ENCODE measurements around the gene GBP3.
"Not testable (repeated sequence)": the region's sequence is repeated elsewhere in the genome, so short reads cannot be mapped to it uniquely, and the experiment has no call there.

GBP3 gene

GRCh38 chr1:89037186-89037585 is 14.5 kb upstream of the GBP3 start:
- no peak for DNase-seq

- DNase-seq, result no peak
Measured at GRCh38 chr1:89035080-89035479, 12.4 kb upstream of the GBP3 start.

GRCh38 chr1:89034004-89034403 is 11.3 kb upstream of the GBP3 start:
- not testable (repeated sequence) for DNase-seq

GRCh38 chr1:89029051-89029450 is 6.4 kb upstream of the GBP3 start:
- DNase-seq, result not testable (repeated sequence)

GRCh38 chr1:89025928-89026327 is 3.3 kb upstream of the GBP3 start:
- no peak for DNase-seq

GRCh38 chr1:89023026-89023425 is 360 bp upstream of the GBP3 start:
- DNase-seq, result no peak

GRCh38 chr1:89018318-89018717 is 4.3 kb downstream of the GBP3 start:
- DNase-seq, result not testable (repeated sequence)

GRCh38 chr1:89008511-89008910 is 14.2 kb downstream of the GBP3 start:
- no peak for DNase-seq

GRCh38 chr1:89005286-89006151 is 17.1 kb downstream of the GBP3 start:
- DNase-seq, result no peak

GRCh38 chr1:89002176-89002575 is 20.5 kb downstream of the GBP3 start:
- DNase-seq, result not testable (repeated sequence)

- DNase-seq, result no peak
Measured at GRCh38 chr1:89001510-89001909, 21.2 kb downstream of the GBP3 start.

GRCh38 chr1:88998716-88999115 is 23.9 kb downstream of the GBP3 start:
- DNase-seq, result no peak

GRCh38 chr1:88990426-88990825 is 32.2 kb downstream of the GBP3 start:
- no peak for DNase-seq

- no peak for DNase-seq
Measured at GRCh38 chr1:88985692-88986091, 37.0 kb downstream of the GBP3 start.

GRCh38 chr1:88985032-88985431 is 37.6 kb downstream of the GBP3 start:
- DNase-seq, result no peak

GRCh38 chr1:88984569-88984968 is 38.1 kb downstream of the GBP3 start:
- no peak for DNase-seq

- no peak for DNase-seq
Measured at GRCh38 chr1:88983791-88984559, 38.7 kb downstream of the GBP3 start.

GRCh38 chr1:88982055-88982454 is 40.6 kb downstream of the GBP3 start:
- DNase-seq, result no peak

- DNase-seq, result not testable (repeated sequence)
Measured at GRCh38 chr1:88981506-88981905, 41.2 kb downstream of the GBP3 start.

- no peak for DNase-seq
Measured at GRCh38 chr1:88980870-88981269, 41.8 kb downstream of the GBP3 start.

GRCh38 chr1:88979749-88980116 is 42.9 kb downstream of the GBP3 start:
- DNase-seq, result no peak

GRCh38 chr1:88979054-88979748 is 43.5 kb downstream of the GBP3 start:
- no peak for DNase-seq

GRCh38 chr1:88976235-88976634 is 46.4 kb downstream of the GBP3 start:
- no peak for DNase-seq

All from activated naive CD4-positive, alpha-beta T cell treated with Interleukin-2 at 50 U/mL for 16 hours (primary cell).